Measurements from ENCODE around the gene FANK1.

FANK1 gene

DNA sequence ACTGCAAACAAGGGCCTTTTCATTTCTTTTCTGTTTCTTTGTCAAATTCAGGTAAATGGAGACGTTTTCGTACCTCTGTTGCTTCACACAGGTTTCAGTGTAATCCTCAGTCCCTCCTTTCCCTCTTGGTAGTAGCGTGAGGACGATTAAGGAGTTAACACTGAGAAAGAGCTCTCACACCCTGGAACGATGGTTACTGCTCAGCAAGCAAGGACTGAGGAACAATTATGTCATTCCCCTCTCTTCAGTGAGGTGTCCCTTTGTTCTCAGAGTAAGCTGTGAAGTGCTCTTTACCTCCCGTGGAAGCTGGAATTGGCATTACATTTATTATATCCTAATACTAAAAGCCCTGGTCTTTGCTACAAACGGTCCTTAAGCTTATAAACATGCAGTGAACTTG, 95.9 kb downstream of the FANK1 start:
- no peak for FAIRE-seq

DNA sequence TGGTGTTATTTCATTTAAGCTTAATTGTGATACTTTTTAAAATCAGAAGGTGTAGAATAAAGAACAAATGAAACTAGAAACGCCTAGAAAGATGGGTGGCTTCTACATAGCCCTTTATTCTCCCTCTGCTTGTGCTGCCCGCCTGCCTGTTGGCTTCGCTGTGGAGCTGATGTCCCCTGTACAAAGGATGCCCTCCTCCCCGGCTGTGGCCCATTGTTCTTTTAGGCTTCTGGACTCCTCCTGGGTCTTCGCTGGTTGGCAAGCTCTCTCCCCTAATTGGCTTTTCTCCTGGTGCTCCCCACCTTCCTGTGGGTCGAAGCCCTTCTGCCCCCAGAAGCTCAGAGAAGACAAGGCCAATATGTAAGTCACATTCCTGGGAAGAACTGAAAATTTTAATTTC, 98.2 kb downstream of the FANK1 start:
- FAIRE-seq, result no peak

DNA sequence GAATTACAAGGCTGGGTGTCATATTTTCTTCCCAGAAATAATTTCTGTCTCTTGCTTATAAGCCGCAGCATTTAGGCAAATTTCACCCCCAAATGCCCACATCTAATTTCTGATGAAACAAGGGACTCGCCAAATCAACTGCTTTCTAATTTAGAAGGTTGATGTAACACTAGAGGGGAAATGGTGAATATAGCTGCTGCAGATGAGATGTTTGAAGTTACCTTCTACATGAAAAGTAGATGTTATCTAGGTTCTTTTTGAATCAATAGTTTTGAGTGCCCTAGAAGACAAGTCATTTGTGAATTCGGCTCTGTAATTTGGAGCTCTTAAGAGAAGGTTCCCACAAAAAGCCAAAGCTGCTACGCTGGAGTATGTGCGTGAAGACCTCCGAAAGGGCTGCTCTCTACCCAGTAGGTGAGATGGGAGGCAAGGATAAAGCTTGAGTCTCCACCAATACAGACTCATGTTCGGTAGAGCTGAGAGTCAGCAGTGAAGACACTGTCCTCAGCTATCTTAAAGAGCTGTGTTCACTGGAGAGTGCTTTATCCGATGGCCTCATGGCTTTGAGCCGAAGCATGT, 99.5 kb downstream of the FANK1 start:
- no peak for FAIRE-seq

DNA sequence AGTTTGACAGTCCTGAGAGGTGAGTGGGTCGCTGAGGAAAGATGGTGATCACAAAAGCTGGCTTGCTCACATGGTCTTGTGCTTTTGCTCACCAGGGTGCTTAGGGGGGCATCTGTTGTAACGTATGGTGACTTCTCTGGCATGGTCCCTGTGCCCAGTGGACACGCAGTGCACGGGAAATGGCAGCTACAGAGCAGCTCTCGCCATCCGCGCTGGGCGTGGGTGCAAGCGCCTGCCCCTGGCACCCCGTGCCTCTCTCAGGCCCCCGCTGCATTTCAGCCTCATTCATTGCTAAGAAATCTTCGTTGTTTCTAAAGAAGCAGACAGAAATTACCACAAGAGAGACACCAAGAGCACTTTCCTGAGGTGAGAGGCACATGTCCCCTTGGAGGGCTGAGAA, 101.2 kb downstream of the FANK1 start:
- no peak for FAIRE-seq

DNA sequence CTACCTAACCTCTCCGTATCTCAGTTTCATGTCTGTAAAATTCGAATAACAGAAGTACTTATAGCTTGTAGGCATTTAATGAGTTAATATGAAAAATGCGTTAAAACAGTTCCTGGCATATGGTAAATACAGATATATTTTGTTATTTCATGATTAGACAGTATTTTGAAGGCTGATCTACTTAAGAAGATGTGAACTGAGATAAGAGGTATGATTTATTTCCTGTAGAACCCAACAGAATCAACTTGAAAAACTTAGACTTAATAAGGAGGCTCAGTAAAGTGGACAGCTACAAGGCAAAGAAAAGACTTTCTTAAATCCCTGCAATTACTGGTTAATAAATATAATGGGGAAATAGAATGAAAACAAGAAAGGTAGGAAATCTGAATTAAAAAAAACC, 103.3 kb downstream of the FANK1 start:
- no peak for FAIRE-seq

DNA sequence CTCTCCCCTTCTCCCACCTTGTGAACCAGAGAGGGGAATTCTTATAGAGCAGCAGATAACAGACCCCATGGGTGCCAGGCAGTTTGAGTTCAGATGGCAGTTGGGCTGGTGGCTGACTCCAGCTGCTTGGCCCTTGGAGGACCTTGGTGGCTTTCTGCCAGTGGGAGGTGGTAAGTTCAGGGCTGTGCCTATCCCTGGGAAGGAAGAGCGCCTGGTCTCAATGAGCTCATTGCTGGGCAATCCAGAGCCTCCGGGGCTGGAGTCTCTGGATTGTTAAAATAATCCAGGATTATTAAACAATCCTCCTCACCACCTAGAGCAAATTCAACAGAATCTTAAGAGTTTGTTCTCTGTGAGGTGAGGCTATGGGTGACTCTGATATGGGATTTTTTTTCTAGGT, 105.2 kb downstream of the FANK1 start:
- no peak for FAIRE-seq

DNA sequence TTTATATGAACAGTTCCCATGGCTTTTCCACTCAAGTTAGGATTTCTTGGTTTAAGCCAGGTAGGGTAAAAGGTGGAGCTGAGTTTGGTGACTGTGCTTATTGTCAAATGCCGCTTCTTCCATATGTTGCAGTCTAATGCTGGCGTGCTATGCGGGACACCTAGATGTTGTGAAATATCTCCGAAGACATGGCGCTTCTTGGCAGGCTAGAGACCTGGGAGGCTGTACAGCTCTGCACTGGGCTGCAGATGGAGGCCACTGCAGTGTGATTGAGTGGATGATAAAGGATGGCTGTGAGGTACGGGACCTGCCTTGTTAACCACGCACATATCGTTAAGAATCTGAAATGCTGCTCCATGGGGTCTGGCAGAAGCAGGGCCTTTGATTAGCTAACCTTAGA, 108.4 kb downstream of the FANK1 start:
- FAIRE-seq, result no peak

DNA sequence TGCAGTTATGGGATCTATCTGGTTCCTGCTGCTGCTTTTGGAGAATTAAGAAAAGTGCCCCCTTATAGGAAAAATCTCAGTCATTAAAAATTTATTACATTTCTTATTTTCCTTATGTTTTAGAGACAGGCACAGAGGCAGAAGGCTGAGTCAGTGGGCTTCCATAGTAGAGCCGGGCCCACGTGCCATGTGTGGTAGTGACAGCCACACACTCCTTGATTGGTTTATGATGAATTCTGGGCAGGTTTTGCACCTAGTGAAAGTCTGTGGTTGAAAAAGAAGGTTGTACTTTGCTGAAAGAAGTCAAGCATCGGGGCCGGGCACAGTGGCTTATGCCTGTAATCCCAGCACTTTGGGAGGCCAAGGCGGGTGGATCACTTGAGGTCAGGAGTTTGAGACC, 109.9 kb downstream of the FANK1 start:
- FAIRE-seq, result no peak

DNA sequence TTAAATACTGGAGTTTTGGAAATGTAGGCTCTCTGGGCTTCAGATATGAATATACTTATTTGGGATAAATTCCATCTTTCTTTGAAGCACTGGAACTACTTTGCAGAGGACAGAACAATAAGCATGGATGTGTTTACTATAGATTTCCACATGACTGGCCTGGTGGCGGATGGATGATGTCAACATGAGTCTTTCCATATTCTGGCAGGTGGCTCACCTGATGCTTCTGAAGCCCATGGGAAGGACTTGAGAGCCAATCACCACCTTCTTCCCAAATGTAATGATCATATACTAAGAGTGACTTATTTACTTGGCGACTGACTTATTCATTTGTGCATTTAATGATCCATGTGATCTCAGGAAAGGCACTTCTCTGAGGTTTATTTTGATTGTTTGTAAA, 110.5 kb downstream of the FANK1 start:
- FAIRE-seq, result no peak

DNA sequence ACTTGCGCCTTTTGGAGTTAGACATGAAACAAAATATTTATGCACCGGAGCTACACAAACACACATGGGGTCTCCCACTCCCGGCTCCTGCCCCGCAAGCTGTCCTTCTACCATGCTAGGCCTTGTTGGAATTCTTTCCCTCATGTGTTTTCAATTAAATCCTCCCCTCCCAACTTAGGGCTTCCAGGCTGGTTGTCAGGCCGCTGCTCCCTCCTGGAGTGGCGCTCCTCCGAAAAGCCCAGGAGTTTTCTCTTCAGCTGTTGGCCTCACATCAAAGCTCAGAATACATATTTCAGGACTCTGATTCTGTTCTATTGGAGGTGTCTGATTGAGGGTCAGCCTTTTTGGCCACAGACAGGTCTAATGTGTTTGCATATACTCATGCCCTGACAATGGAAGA, 113.3 kb downstream of the FANK1 start:
- no peak for FAIRE-seq

DNA sequence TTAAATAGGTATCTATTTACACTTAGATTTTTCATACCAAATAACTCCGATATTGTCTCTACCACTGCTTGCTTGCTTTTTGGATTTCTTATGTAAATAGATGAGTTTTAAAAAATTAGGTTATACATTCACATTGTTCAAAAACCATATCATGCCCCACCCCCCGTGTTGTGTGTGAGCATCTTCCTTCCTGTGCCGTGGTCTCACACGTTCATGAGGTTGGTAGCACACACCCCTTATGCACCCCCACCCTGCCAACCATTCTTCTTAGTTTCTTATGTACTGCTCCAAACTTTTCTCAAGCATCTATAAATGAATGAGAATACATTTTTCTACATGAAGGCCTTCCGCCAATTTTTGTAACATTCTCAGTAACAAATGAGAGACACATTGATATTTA, 115.6 kb downstream of the FANK1 start:
- no peak for FAIRE-seq

DNA sequence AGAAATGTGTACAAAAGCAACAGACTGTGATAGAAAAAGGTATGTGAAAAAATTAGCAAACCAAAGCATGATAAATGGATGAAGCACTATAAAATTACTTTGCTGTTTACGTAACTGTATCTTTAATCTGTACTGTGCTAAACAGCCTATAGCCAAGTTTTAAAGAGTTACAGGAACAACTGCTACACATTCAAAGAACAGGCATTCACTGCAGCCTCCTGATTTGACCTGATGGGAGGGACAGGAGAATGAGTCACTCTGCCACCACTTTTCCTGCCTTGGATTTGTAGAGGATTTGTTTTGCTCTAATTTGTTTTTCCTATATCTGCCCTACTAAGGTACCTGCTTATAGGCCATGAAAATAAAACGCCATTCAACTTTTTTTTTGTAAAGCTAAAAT, 116.1 kb downstream of the FANK1 start:
- FAIRE-seq, result no peak

DNA sequence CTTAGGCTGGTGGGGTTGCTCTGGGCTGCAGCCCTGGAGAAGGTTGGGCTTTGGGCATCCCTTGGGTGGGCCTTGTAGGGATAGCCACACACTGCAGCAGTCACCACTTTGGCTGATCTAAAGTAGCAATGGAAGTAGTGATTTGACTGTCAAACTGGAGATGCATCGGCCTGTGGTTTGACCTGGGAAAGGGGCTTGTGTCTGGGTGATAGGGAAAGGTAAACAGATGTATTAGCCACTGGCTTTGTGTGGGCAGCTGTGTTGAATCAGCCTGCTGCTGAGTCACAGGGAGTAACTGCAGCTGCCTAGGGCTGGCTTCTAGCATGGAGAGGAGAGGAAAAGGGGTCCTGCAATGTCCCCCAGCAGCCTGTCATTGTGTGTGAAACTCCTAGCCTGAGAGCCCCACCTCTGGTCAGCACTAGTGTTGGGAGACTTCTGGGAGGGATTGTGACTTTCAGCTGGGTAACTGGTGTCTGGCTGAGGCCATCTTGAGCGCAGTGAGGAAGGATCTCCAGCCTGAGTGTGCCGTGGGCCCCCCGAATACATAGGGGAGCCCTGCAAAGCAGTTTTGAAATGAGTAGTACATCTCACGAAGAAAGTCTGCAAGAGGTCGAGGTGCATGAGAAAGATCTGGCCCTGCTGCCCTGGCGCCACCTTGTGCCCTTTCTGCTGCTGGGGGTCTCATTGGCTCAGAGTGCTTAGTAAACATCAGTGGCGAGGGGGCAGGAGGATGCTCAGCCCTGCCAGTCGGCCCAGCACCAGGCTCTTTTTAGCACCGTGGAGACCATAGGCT, 117.3 kb downstream of the FANK1 start:
- FAIRE-seq, result no peak

DNA sequence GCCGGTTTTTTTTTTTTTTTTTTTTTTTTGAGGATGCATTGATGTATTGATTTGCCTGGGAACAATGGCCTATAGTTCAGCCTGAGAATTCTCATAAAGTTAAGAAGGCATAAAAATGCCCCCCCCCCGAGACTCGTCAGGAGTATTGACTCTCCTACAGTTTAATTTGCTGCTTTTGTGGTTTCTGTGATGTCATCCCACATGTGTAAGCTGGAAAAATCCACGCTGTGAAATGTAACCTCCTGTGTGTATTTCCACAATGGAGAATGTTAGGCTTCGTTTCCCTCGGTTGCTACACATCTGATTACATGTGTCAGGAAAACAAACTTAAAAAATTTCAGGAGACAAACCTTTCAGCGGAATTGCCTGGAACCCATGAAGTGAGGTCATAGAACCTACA, 117.9 kb downstream of the FANK1 start:
- FAIRE-seq, result no peak

DNA sequence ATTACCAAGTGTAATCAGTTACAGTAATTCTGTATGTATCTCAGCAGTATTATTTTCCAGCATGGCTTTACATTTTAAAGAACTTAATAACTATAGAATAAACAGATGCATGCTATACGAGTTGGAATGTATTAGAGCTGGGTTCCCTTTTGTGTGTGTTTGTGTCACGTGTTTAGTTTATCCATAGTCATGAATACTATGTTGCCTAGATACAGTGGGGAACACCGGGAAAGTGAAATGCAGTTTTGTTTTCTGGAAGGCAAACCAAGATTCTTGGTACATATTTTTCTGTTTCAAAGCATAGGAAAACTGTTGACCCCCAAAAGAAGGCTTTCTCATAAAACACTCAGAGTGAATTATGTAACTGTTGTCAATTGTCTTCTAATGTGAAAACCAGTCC, 119.0 kb downstream of the FANK1 start:
- no peak for FAIRE-seq

DNA sequence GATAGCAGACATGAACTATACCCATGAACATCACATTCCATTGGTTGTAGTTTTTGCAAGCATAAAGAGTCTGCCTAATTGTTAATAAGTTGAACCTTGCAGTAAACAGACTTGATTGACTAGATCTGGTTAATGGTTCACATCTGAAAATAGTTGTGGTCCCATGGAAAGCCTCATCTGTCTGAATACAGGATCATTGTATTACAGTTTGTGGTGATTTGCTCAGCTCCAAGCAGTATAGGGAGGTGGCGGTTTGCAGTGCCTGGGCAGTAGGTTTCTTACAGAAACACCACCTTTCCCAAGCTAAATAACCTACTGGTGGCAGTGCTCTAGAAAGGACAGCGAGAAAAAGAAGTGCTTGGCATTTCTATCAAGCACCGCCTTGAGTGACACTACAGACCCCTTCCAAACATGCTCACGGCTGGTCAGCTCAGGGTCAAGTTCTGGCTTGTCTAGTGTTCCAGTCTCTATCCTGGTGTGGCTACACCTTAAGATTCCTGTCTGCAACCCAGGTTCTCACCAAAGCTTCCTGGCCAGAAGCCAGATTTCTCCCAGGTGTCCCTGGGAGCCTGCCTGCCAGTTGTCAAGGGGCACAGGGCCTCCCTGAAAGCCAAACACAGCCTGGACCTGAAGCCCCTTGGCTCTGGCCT, 119.9 kb downstream of the FANK1 start:
- no peak for FAIRE-seq

DNA sequence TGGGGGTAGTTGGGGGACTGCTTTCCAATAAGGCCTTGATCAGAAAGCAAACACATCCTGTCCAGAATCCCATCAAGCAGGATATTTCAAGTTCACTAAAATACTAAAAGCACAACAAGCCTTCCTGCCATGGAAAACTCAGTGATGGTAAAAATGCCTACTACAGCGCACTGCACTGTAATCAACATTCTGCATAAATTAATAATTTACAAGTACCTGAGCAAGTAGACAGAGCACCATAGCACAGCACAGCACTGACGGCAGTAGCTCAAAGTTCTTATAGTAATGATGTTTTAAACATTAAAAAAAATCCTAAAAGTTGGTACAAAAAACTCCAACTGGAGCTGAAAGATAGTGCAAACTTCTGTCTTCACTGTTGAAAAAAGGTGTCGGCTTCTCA, 120.5 kb downstream of the FANK1 start:
- FAIRE-seq, result no peak

DNA sequence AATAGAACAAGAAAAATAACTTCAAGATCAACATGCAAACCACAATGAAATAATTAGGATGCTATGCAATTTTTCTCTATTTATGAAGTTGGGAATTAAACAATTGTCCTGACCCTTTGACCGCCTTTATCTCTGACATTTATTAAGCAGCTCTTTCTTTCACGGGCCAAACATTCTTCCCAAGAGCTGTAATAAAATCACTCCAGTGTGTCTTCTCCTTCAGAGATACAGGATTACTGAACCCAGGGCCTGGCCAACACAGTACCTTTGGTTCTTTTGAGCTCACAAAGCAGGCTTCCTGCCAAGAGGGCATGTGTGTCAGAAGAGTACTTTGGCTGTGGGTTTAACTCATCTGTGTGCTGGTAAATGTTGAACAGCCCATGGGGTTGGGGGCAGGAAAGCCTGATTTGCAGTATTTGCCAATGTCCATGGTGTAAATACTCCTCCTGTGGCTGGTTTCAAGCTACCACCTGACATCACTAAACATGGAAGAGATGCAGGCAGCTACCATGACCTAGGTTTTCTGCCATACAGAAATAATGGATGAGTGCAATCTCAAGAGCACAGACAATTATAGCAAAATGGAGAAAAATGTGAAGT, 121.7 kb downstream of the FANK1 start:
- no peak for FAIRE-seq

DNA sequence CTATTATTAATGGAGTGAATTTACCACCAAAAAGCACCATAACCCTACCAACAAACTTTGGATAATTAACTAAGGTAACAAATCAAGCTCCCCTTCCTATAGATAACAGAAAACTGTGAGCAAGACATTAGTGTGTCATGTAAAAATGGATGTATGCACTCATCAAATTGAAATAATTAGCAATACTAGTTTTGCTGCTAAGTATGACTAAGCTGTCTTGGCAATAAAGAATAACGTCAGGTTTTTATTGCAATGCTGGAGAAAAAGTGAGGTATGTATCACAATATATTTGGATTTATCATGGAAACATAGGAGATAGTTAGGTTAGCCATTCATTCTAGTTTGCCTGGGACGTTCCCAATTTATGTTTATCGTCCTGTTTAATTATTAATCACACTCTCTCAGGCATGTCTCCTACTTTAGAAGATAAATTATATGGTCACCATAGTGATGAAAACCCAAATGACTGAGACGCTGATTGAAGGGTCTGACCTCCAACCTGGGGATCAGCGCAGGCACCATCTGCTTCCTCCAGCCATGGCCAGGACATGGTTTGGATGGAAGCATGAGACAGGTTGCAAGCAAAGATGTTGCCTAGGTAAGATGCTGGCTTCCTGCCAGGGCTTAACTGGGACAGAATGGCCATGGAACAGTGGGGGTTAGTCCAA, 125.6 kb downstream of the FANK1 start:
- no peak for FAIRE-seq

DNA sequence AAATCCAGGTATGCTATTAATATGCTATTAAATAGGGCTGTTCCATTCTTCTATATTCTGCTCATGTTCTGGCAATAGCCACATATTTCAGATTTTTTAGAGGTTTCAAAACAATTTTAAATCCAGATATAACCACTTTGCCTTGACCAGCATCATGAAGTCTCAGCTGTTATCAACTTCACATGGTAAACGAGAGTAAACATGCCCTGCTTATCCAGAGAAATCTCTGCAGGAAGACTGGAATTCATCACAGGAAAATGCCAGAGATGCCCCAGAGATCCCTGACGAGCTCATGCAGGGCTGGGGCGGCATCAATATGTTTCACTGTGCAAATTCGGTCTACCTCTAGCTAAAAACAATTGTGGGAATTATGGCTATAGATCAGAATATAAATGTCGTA, 126.5 kb downstream of the FANK1 start:
- FAIRE-seq, result no peak

DNA sequence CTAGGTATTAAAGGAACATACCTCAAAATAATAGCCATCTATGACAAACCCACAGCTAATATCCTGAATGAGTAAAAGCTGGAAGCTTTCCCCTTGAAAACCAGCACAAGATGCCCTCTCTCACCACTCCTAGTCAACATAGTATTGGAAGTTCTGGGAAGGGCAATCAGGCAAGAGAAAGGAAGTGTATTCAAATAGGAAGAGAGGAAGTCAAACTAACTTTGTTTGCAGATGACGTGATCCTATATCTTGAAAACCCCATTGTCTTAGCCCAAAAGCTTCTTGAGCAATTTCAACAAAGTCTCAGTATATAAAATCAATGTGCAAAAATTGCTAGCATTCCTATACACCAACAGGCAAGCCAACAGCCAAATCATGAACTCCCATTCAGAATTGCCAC, 131.3 kb downstream of the FANK1 start:
- no peak for FAIRE-seq

DNA sequence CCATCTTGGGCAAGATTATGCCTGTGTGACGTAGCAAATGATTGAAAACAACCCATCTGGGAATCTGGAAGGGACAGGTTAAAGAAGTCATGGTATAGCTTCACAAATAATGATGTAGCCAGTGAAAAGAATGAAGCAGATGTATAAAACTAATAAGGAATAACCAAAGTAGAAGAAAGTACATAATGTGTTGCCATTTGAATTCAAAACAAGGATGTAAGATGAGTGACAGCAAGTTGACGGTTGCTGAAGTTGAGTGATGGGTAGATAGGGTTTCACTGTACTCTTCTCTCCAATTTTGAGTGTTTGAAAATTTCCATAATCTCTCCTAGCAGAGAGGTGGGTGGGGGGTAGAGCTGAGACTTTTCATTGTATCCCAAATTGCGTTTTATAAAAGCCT, 133.6 kb downstream of the FANK1 start:
- no peak for FAIRE-seq

DNA sequence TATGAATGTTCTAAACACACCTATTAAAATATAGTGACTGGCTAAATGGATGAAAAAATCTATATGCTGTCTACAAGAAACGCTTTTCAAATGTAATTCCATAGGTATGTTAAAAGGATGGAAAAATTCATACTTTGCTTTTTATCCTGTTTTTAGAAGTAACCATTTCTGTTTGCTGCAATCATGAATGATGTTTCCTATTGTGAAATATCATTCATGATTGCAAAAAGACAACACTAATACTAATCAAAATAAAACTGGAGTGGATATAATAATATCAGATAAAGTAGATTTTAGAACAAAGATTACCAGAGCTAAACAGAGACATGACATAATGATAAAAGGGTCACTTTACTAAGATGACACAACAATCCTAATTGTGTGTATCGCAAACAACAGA, 138.2 kb downstream of the FANK1 start:
- no peak for FAIRE-seq

DNA sequence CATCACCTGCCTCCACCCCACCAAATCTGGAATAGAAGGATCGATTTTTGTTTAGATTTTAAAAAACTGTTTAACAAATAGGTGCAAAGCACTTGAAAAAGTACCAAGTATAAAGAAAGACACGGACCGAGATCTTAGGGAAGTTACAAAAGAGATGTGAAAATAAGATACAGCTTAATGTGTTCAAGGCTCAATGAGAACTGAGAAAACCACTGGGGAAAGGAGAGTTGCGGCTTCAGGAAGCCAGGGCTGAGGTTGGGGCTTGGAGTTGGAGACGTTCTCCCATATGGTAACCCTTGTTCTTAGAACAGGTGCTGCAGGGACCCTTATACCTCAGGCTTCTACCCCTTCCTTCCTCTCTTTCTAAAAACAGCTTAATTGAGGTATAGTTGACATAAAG, 140.2 kb downstream of the FANK1 start:
- no peak for FAIRE-seq
